Measurements from ENCODE around the gene PCCA.

PCCA gene

GRCh38 chr13:100513171-100513570 lies 424.3 kb downstream of the PCCA start:
- DNase-seq (ENCODE audit: low spot score) = no peak
- in situ Hi-C loops (cut with MboI; ENCODE audit: low pct_unique_long_range_greater_than_20kb, low sequenced_read_pairs, unreplicated experiment) = loop anchor here (25.0 kb wide), 1 partner anchor 526 kb away; the partner anchor contains the start of gene ZIC2
- TF ChIP-seq CTCF (IDR thresholded peaks at IDR 0.05; ENCODE audit: extremely low read depth, insufficient read depth, missing control alignments) = no peak

- in situ Hi-C loops (cut with MboI; ENCODE audit: low pct_unique_long_range_greater_than_20kb, low sequenced_read_pairs, unreplicated experiment) = loop anchor here (25.0 kb wide), 1 partner anchor 527 kb away; the partner anchor contains the start of gene ZIC2
- DNase-seq (ENCODE audit: low spot score) = no peak
Observed at GRCh38 chr13:100513987-100514670, 425.2 kb downstream of the PCCA start.

GRCh38 chr13:100514788-100515409 lies 426.0 kb downstream of the PCCA start:
- in situ Hi-C loops (cut with MboI; ENCODE audit: low pct_unique_long_range_greater_than_20kb, low sequenced_read_pairs, unreplicated experiment) = loop anchor here (25.0 kb wide), 1 partner anchor 528 kb away; the partner anchor contains the start of gene ZIC2
- DNase-seq (ENCODE audit: low spot score) = peak; percentile 88
- peak; percentile 91 for TF ChIP-seq CTCF (IDR thresholded peaks at IDR 0.05; ENCODE audit: extremely low read depth, insufficient read depth, missing control alignments)

More at GRCh38 chr13:100513987-100514670, 425.2 kb downstream of the PCCA start:
- no peak for TF ChIP-seq CTCF (IDR thresholded peaks at IDR 0.05; ENCODE audit: extremely low read depth, insufficient read depth, missing control alignments)

GRCh38 chr13:100515410-100515800 lies 426.5 kb downstream of the PCCA start:
- no peak for TF ChIP-seq CTCF (IDR thresholded peaks at IDR 0.05; ENCODE audit: extremely low read depth, insufficient read depth, missing control alignments)
- in situ Hi-C loops (cut with MboI; ENCODE audit: low pct_unique_long_range_greater_than_20kb, low sequenced_read_pairs, unreplicated experiment) = loop anchor here (25.0 kb wide), 1 partner anchor 528 kb away; the partner anchor contains the start of gene ZIC2
- no peak for DNase-seq (ENCODE audit: low spot score)

GRCh38 chr13:100517135-100517534 lies 428.2 kb downstream of the PCCA start:
- DNase-seq (ENCODE audit: low spot score) = no peak
- TF ChIP-seq CTCF (IDR thresholded peaks at IDR 0.05; ENCODE audit: extremely low read depth, insufficient read depth, missing control alignments) = no peak
- in situ Hi-C loops (cut with MboI; ENCODE audit: low pct_unique_long_range_greater_than_20kb, low sequenced_read_pairs, unreplicated experiment) = loop anchor here (25.0 kb wide), 1 partner anchor 530 kb away; the partner anchor contains the start of gene ZIC2

GRCh38 chr13:100517728-100518127 lies 428.8 kb downstream of the PCCA start:
- no peak for DNase-seq (ENCODE audit: low spot score)
- in situ Hi-C loops (cut with MboI; ENCODE audit: low pct_unique_long_range_greater_than_20kb, low sequenced_read_pairs, unreplicated experiment) = loop anchor here (25.0 kb wide), 1 partner anchor 530 kb away; the partner anchor contains the start of gene ZIC2
- no peak for TF ChIP-seq CTCF (IDR thresholded peaks at IDR 0.05; ENCODE audit: extremely low read depth, insufficient read depth, missing control alignments)
